WTC11 (cell line): ENCODE measurements around the gene NR3C2. TPM values are rescaled to one million over a fixed set of nuclear protein-coding genes. Genes with fewer than 3 reads are reported as not detected.
A peak's percentile ranks its signal among the peaks of the same experiment; 100 is the strongest.

Experiments used
- ATAC-seq: fragments of 200-7000 bp; cut with Tn5 transposase; 2 replicates; pipeline ENCODE4 v1.10.0; 2021; ENCODE audit warnings: mild to moderate bottlenecking, moderate library complexity
- CTCF ChIA-PET: fragments of 300-600 bp; sonication (Branson Sonifier 250); formaldehyde crosslinking; loops from one replicate; lab custom pipeline; 2021; ENCODE audit warnings: antibody characterized with exemption; lab: Charles Lee
- POLR2A ChIA-PET: fragments of 350-600 bp; sonication (Branson Sonifier 250); formaldehyde crosslinking; loops from one replicate; lab custom pipeline; 2021; ENCODE audit warnings: antibody characterized with exemption; lab: Charles Lee
- DNase-seq: peaks from one replicate; pipeline ENCODE4 v3.0.0; 2021; ENCODE audit warnings: low spot score
- H3K27ac Mint-ChIP-seq: 2 replicates; pipeline ENCODE4 v1.8.0; 2021; ENCODE audit warnings: mixed read lengths
- H3K27me3 Mint-ChIP-seq: 2 replicates; pipeline ENCODE4 v1.8.0; 2021; ENCODE audit warnings: low read depth, mild to moderate bottlenecking, moderate library complexity, mixed read lengths
- H3K36me3 Mint-ChIP-seq: 2 replicates; pipeline ENCODE4 v1.8.0; 2021; ENCODE audit warnings: mixed read lengths
- H3K4me1 Mint-ChIP-seq: 2 replicates; pipeline ENCODE4 v1.8.0; 2022; ENCODE audit warnings: mixed read lengths
- H3K4me3 Mint-ChIP-seq: 2 replicates; pipeline ENCODE4 v1.8.0; 2021; ENCODE audit warnings: mild to moderate bottlenecking, moderate library complexity, mixed read lengths
- H3K9me3 Mint-ChIP-seq: 2 replicates; pipeline ENCODE4 v1.8.0; 2021; ENCODE audit warnings: mixed read lengths
- ELF4 ChIP-seq: sonication (generic); formaldehyde crosslinking; IDR thresholded peaks from 2 replicates; pipeline ENCODE4 v1.8.1; 2022; ENCODE audit warnings: low read depth, mild to moderate bottlenecking, moderate library complexity, missing genetic modification reagents
- FOXJ3 ChIP-seq: sonication (generic); formaldehyde crosslinking; IDR thresholded peaks from 2 replicates; pipeline ENCODE4 v1.9.0; 2021; ENCODE audit warnings: missing genetic modification reagents, mild to moderate bottlenecking, borderline replicate concordance
- FOXP1 ChIP-seq: sonication (generic); formaldehyde crosslinking; IDR thresholded peaks from 2 replicates; pipeline ENCODE4 v1.8.0; 2022; ENCODE audit warnings: missing genetic modification reagents, mild to moderate bottlenecking, moderate library complexity, borderline replicate concordance
- GABPB1 ChIP-seq: sonication (generic); formaldehyde crosslinking; IDR thresholded peaks from 2 replicates; pipeline ENCODE4 v1.8.1; 2023; ENCODE audit warnings: mild to moderate bottlenecking, missing genetic modification reagents
- GTF2I ChIP-seq: fragments of 250-450 bp; sonication (Bioruptor Pico); conservative IDR thresholded peaks from 2 replicates; pipeline ENCODE4 v1.4.0; 2021; ENCODE audit warnings: mild to moderate bottlenecking
- HMGA2 ChIP-seq: fragments of 250-450 bp; sonication (Bioruptor Pico); IDR thresholded peaks from 2 replicates; pipeline ENCODE4 v1.4.0; 2021; ENCODE audit warnings: mild to moderate bottlenecking, moderate library complexity
- NFE2L1 ChIP-seq: sonication (generic); formaldehyde crosslinking; IDR thresholded peaks from 2 replicates; pipeline ENCODE4 v1.8.1; 2023; ENCODE audit warnings: missing genetic modification reagents
- OVOL2 ChIP-seq: fragments of 250-450 bp; sonication (Bioruptor Pico); IDR thresholded peaks from 2 replicates; pipeline ENCODE4 v1.9.0; 2021; ENCODE audit warnings: mild to moderate bottlenecking, borderline replicate concordance
- SP1 ChIP-seq: sonication (generic); formaldehyde crosslinking; conservative IDR thresholded peaks from 2 replicates; pipeline ENCODE4 v1.8.1; 2022; ENCODE audit warnings: missing genetic modification reagents
- USF2 ChIP-seq: sonication (generic); formaldehyde crosslinking; IDR thresholded peaks from 2 replicates; pipeline ENCODE4 v1.8.1; 2023; ENCODE audit warnings: mild to moderate bottlenecking, missing genetic modification reagents, moderate library complexity
- ZNF219 ChIP-seq: sonication (generic); formaldehyde crosslinking; IDR thresholded peaks from 2 replicates; pipeline ENCODE4 v1.8.0; 2023; ENCODE audit warnings: missing genetic modification reagents, mild to moderate bottlenecking, borderline replicate concordance
- ZNF232 ChIP-seq: sonication (generic); formaldehyde crosslinking; IDR thresholded peaks from 2 replicates; pipeline ENCODE4 v1.8.0; 2022; ENCODE audit warnings: mild to moderate bottlenecking, missing genetic modification reagents
- ZNF263 ChIP-seq: sonication (generic); formaldehyde crosslinking; IDR thresholded peaks from 2 replicates; pipeline ENCODE4 v1.8.1; 2022; ENCODE audit warnings: low read depth, mild to moderate bottlenecking, moderate library complexity, missing genetic modification reagents
- ZNF512 ChIP-seq: sonication (generic); formaldehyde crosslinking; IDR thresholded peaks from 2 replicates; pipeline ENCODE4 v1.8.1; 2022; ENCODE audit warnings: missing genetic modification reagents, borderline replicate concordance
- ZSCAN18 ChIP-seq: fragments of 250-450 bp; sonication (Bioruptor Pico); IDR thresholded peaks from 2 replicates; pipeline ENCODE4 v2.1.2; 2022; ENCODE audit warnings: mild to moderate bottlenecking, moderate library complexity
- total RNA-seq: library from RNA; stranded (reverse); gene quantifications from 3 replicates; pipeline ENCODE4 v1.2.3, GENCODE V29; 2021

Gene NR3C2
- total RNA-seq, 1 experiment from 2014 or later: 2.8 TPM

GRCh38 chr4:148068065-148068911 is 373.9 kb downstream of the NR3C2 start:
- H3K27ac Mint-ChIP-seq: no peak overlapping the region; the same call in 1 of the 2 replicates
- POLR2A ChIA-PET: no interaction called here
- peaks cover 28% of the 10 kb centered on the region for H3K4me1 Mint-ChIP-seq

GRCh38 chr4:148067301-148067916 is 374.8 kb downstream of the NR3C2 start:
- no peak overlapping the region; the same call in 1 of the 2 replicates for H3K27ac Mint-ChIP-seq
- H3K9me3 Mint-ChIP-seq: no peaks in the 10 kb centered on the region
- TF ChIP-seq ZNF512 (CRISPR knock-in tag): no peak
- TF ChIP-seq, all 79 proteins: peak for 0
- Mint-ChIP-seq H3K4me1 (peaks cover 28% of the 10 kb centered on the region), H3K4me3 (no peak overlapping the region), H3K27me3 (no peaks in the 10 kb centered on the region), H3K36me3 (0 out of 2 replicates have a peak, but pooled peaks cover under 1% of the 10 kb centered on the region)
- no peak for DNase-seq
- CTCF ChIA-PET: interaction anchor here (0.6 to 1.3 kb wide), 4 partner anchors 10 to 200 kb away, joined by 3 to 4 read pairs (median 4); no protein-coding TSS in a partner anchor
- POLR2A ChIA-PET: no interaction called here
- ATAC-seq: peak; percentile 17

More at GRCh38 chr4:148068065-148068911, 373.9 kb downstream of the NR3C2 start:
- H3K9me3 Mint-ChIP-seq: peaks cover 2% of the 10 kb centered on the region; the same call in 1 of the 2 replicates
- H3K27me3 Mint-ChIP-seq: no peaks in the 10 kb centered on the region
- H3K4me3 Mint-ChIP-seq: no peak overlapping the region
- peaks cover 7% of the 10 kb centered on the region for H3K36me3 Mint-ChIP-seq
- CTCF ChIA-PET: interaction anchor here (1.3 kb wide), 1 partner anchor 201 kb away, joined by 4 read pairs; no protein-coding TSS in a partner anchor
- peak; percentile 86 for ATAC-seq
- TF ChIP-seq USF2 (CRISPR knock-in tag): peak; percentile 61
- no peak for TF ChIP-seq OVOL2 (CRISPR knock-in tag)
- TF ChIP-seq, all 79 proteins: peak for 1
- peak; percentile 50 for DNase-seq

- ATAC-seq (no peak), DNase-seq (no peak)
- TF ChIP-seq FOXJ3 (CRISPR knock-in tag) (no peak), ZNF263 (CRISPR knock-in tag) (no peak), SP1 (CRISPR knock-in tag) (no peak), GABPB1 (CRISPR knock-in tag) (no peak), ELF4 (no peak), FOXP1 (CRISPR knock-in tag) (no peak), NFE2L1 (CRISPR knock-in tag) (no peak), ZSCAN18 (CRISPR knock-in tag) (no peak), GTF2I (CRISPR knock-in tag) (no peak), HMGA2 (CRISPR knock-in tag) (no peak)
- Mint-ChIP-seq H3K4me3 (no peak overlapping the region), H3K9me3 (no peaks in the 10 kb centered on the region), H3K27me3 (no peaks in the 10 kb centered on the region), H3K27ac (no peak overlapping the region), H3K36me3 (no peaks in the 10 kb centered on the region), H3K4me1 (peaks cover 41% of the 10 kb centered on the region)
- ChIA-PET CTCF (no interaction called here), POLR2A (no interaction called here)
These were observed 377.1 kb downstream of the NR3C2 start for GRCh38 chr4:148065075-148065474.

- CTCF ChIA-PET: no interaction called here
- Mint-ChIP-seq H3K27me3 (no peaks in the 10 kb centered on the region), H3K9me3 (no peaks in the 10 kb centered on the region), H3K27ac (no peak overlapping the region), H3K36me3 (no peaks in the 10 kb centered on the region), H3K4me1 (peaks cover 40% of the 10 kb centered on the region), H3K4me3 (no peak overlapping the region)
- TF ChIP-seq ZNF219 (CRISPR knock-in tag): no peak
- no peak for TF ChIP-seq ZNF232 (CRISPR knock-in tag)
- no peak for ATAC-seq
- DNase-seq: no peak
- POLR2A ChIA-PET: no interaction called here
These were observed 377.8 kb downstream of the NR3C2 start for GRCh38 chr4:148064451-148064850.
